ENCODE measurements around the gene DVL1.

Gene DVL1

DNA sequence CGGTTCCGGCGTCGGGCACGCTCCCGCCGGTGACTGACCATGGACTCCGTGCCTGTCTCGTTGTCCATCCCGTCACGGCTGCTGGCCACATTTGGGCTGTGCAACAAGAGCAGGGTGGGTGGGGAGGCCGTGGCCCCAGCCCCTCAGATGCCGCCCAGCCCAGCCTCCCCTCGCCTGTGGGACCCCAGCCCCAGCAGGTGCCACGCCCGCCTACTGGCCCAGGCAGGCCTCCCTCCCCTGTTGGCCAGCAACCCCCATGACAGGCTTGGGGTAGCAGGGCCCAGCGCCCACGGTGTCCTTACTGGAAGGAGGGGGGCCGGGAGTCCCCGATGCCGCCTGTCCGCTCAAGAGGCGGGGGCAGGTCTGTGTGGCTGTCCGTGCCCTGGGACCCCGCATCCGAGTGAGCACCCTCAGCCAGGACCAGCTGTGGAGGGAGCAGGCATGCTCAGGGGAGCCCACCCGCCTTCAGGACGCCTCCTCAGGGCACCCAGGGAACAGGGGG is 7.1 kb downstream of the DVL1 start:
- TF ChIP-seq MAX (IDR thresholded peaks at IDR 0.05; ENCODE audit: low read depth, low read length), result no peak
- TF ChIP-seq POLR2A (IDR thresholded peaks at IDR 0.05; ENCODE audit: extremely low read depth, insufficient read length), result no peak
- no peak for TF ChIP-seq CTCF (IDR thresholded peaks at IDR 0.05; ENCODE audit: low read depth, low read length)
- no peak for TF ChIP-seq MYC (IDR thresholded peaks at IDR 0.05; ENCODE audit: low read depth, low read length)
- DNase-seq (ENCODE audit: low read depth), result no peak
- H3K4me3 ChIP-seq (ENCODE audit: low read depth, low read length), result no peak overlapping the region

DNA sequence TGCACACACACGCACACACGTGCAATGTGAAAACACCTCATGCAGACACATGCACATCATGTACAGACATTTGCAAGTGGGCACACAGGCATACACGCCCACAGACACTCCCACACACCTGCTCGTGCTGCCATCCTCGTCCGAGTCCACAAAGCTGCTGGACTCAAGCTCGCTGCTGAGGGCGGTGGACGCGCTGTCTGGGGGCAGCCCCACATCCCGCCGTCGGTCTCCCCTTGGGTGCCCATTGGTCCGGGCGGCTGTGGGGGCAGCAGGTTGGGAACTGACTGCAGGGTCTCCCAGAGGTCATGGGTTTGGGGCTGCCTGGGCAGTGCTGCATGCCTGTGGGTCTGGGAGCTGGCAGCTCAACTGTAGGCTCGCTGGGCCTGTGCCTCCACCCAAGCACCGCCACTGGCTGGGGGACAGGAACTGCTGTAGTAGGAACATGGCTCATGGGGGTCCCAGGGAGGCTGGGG is 7.6 kb downstream of the DVL1 start:
- DNase-seq (ENCODE audit: low read depth), result no peak
- no peak overlapping the region for H3K4me3 ChIP-seq (ENCODE audit: low read depth, low read length)
- TF ChIP-seq MAX (IDR thresholded peaks at IDR 0.05; ENCODE audit: low read depth, low read length) (no peak), MYC (IDR thresholded peaks at IDR 0.05; ENCODE audit: low read depth, low read length) (no peak), CTCF (IDR thresholded peaks at IDR 0.05; ENCODE audit: low read depth, low read length) (no peak), POLR2A (IDR thresholded peaks at IDR 0.05; ENCODE audit: extremely low read depth, insufficient read length) (no peak)

DNA sequence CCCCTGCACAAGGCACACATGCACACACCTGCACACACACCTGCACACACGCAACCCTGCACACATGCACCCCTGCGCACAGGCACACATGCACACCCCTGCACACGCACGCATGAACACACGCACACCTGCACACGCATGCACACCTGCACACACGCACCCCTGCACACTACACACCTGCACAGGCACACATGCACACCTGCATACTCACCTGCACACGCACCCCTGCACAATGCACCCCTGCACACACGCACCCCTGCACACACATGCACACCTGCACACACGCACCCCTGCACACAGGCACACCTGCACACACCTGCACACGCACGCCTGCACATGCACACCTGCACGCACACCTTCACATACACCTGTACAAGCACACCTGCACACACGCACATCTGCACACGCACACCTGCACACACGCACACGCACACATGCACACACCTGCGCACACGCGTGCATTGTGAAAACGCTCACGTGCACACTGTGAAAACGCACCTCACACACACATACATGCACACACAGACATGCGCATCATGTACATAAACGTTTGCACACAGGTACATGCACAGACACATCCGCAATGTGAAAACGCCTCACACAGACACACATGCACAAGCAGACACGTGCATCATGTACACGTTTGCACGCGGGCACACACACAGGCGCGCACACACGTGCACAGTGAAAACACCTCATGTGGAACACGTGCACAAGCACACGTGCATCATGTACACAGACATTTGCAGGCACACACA is 8.2 kb downstream of the DVL1 start:
- TF ChIP-seq MYC (IDR thresholded peaks at IDR 0.05; ENCODE audit: low read depth, low read length), result no peak
- no peak for TF ChIP-seq CTCF (IDR thresholded peaks at IDR 0.05; ENCODE audit: low read depth, low read length)
- TF ChIP-seq MAX (IDR thresholded peaks at IDR 0.05; ENCODE audit: low read depth, low read length), result no peak
- no peak for TF ChIP-seq POLR2A (IDR thresholded peaks at IDR 0.05; ENCODE audit: extremely low read depth, insufficient read length)
- DNase-seq (ENCODE audit: low read depth), result no peak
- H3K4me3 ChIP-seq (ENCODE audit: low read depth, low read length), result no peak overlapping the region

DNA sequence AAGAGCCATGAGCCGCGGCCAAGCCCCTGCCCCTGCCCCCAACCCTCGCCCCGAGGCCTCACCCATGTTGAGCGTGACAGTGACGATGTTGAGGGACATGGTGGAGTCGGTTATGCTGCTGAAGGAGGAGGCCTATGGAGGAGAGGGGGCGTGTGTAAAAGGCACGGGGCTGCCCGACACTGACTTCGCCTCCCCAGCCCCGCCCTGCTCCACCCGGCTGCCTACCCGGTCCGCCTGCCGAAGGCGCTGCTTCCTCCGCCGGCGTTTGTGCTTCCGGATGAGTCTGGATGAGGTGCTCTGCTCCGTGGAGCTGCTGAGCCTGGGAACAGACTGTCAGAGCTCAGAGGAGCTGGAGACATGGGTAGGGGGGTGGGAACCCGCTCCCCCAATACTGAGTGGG is 9.0 kb downstream of the DVL1 start:
- no peak for TF ChIP-seq POLR2A (IDR thresholded peaks at IDR 0.05; ENCODE audit: extremely low read depth, insufficient read length)
- no peak for TF ChIP-seq MYC (IDR thresholded peaks at IDR 0.05; ENCODE audit: low read depth, low read length)
- no peak for TF ChIP-seq CTCF (IDR thresholded peaks at IDR 0.05; ENCODE audit: low read depth, low read length)
- no peak for TF ChIP-seq MAX (IDR thresholded peaks at IDR 0.05; ENCODE audit: low read depth, low read length)
- DNase-seq (ENCODE audit: low read depth), result no peak
- no peak overlapping the region for H3K4me3 ChIP-seq (ENCODE audit: low read depth, low read length)

- TF ChIP-seq CTCF (IDR thresholded peaks at IDR 0.05; ENCODE audit: low read depth, low read length), result no peak
- no peak for TF ChIP-seq POLR2A (IDR thresholded peaks at IDR 0.05; ENCODE audit: extremely low read depth, insufficient read length)
- TF ChIP-seq MYC (IDR thresholded peaks at IDR 0.05; ENCODE audit: low read depth, low read length), result no peak
- no peak for TF ChIP-seq MAX (IDR thresholded peaks at IDR 0.05; ENCODE audit: low read depth, low read length)
- H3K4me3 ChIP-seq (ENCODE audit: low read depth, low read length), result no peak overlapping the region
- no peak for DNase-seq (ENCODE audit: low read depth)
Measured at GRCh38 chr1:1338278-1338677, 10.9 kb downstream of the DVL1 start.

All from NB4 (cell line).